SK-N-SH treated with all-trans-retinoic acid at 6 μM for 48 hours (cell line): Measurements from ENCODE around the gene SFI1.

Experiments used
- ATAC-seq: fragments of 200-7000 bp; cut with Tn5 transposase; 3 replicates; pipeline ENCODE4 v1.9.1; 2020; ENCODE audit warnings: mild to moderate bottlenecking, moderate library complexity
- ARNTL ChIP-seq: fragments of 450-650 bp; formaldehyde crosslinking; IDR thresholded peaks from 2 replicates; pipeline ENCODE4 v1.5.0; 2020; ENCODE audit warnings: low read depth, mild to moderate bottlenecking, moderate library complexity, borderline replicate concordance
- CREB5 ChIP-seq: fragments of 250-450 bp; sonication (Bioruptor Pico); IDR thresholded peaks from 2 replicates; pipeline ENCODE4 v1.5.1; 2020; ENCODE audit warnings: low read depth, mild to moderate bottlenecking, moderate library complexity
- CSDC2 ChIP-seq: fragments of 250-450 bp; sonication (Bioruptor Pico); IDR thresholded peaks from 2 replicates; pipeline ENCODE4 v1.5.0; 2020; ENCODE audit warnings: mild to moderate bottlenecking, moderate library complexity
- CSRNP3 ChIP-seq: fragments of 250-450 bp; sonication (Bioruptor Pico); IDR thresholded peaks from 2 replicates; pipeline ENCODE4 v1.5.1; 2021; ENCODE audit warnings: mild to moderate bottlenecking, moderate library complexity
- GLIS3 ChIP-seq: fragments of 250-450 bp; sonication (Bioruptor Pico); IDR thresholded peaks from 2 replicates; pipeline ENCODE4 v1.5.0; 2020; ENCODE audit warnings: mild to moderate bottlenecking, moderate library complexity
- ISL1 ChIP-seq: fragments of 250-450 bp; sonication (Bioruptor Pico); IDR thresholded peaks from 2 replicates; pipeline ENCODE4 v2.1.2; 2022; ENCODE audit warnings: mild to moderate bottlenecking, moderate library complexity
- OSR1 ChIP-seq: fragments of 250-450 bp; sonication (Bioruptor Pico); IDR thresholded peaks from 2 replicates; pipeline ENCODE4 v1.8.0; 2022; ENCODE audit warnings: moderate library complexity, mild to moderate bottlenecking, inconsistent platforms
- PATZ1 ChIP-seq: fragments of 250-450 bp; sonication (Bioruptor Pico); IDR thresholded peaks from 2 replicates; pipeline ENCODE4 v1.8.0; 2020; ENCODE audit warnings: mild to moderate bottlenecking, moderate library complexity, borderline replicate concordance
- POU6F1 ChIP-seq: fragments of 250-450 bp; sonication (Bioruptor Pico); IDR thresholded peaks from 2 replicates; pipeline ENCODE4 v1.8.0; 2021; ENCODE audit warnings: low read depth, mild to moderate bottlenecking, moderate library complexity, borderline replicate concordance
- PPARA ChIP-seq: fragments of 250-450 bp; sonication (Bioruptor Pico); IDR thresholded peaks from 2 replicates; pipeline ENCODE4 v1.5.0; 2020; ENCODE audit warnings: mild to moderate bottlenecking, borderline replicate concordance
- RARB ChIP-seq: fragments of 250-450 bp; sonication (Bioruptor Pico); IDR thresholded peaks from 2 replicates; pipeline ENCODE4 v1.8.0; 2021; ENCODE audit warnings: mild to moderate bottlenecking, moderate library complexity
- SNAI2 ChIP-seq: fragments of 250-450 bp; sonication (Bioruptor Pico); IDR thresholded peaks from 2 replicates; pipeline ENCODE4 v1.5.0; 2020; ENCODE audit warnings: mild to moderate bottlenecking, moderate library complexity
- TCF4 ChIP-seq: fragments of 250-450 bp; sonication (Bioruptor Pico); IDR thresholded peaks from 2 replicates; pipeline ENCODE4 v1.8.0; 2021; ENCODE audit warnings: mild to moderate bottlenecking, moderate library complexity, borderline replicate concordance
- TOX ChIP-seq: fragments of 250-450 bp; sonication (Bioruptor Pico); IDR thresholded peaks from 2 replicates; pipeline ENCODE4 v1.8.0; 2021; ENCODE audit warnings: mild to moderate bottlenecking, moderate library complexity, borderline replicate concordance
- ZC3H10 ChIP-seq: fragments of 250-450 bp; sonication (Bioruptor Pico); IDR thresholded peaks from 2 replicates; pipeline ENCODE4 v1.5.1; 2021; ENCODE audit warnings: mild to moderate bottlenecking, moderate library complexity
- ZFP30 ChIP-seq: fragments of 450-650 bp; formaldehyde crosslinking; IDR thresholded peaks from 2 replicates; pipeline ENCODE4 v1.5.0; 2022; ENCODE audit warnings: mild to moderate bottlenecking, moderate library complexity
- ZNF565 ChIP-seq: fragments of 450-650 bp; formaldehyde crosslinking; conservative IDR thresholded peaks from 2 replicates; pipeline ENCODE4 v1.5.0; 2020; ENCODE audit warnings: low read depth, mild to moderate bottlenecking, moderate library complexity
- ZNF70 ChIP-seq: fragments of 450-650 bp; formaldehyde crosslinking; IDR thresholded peaks from 2 replicates; pipeline ENCODE4 v1.5.0; 2020; ENCODE audit warnings: mild to moderate bottlenecking, moderate library complexity
- ZNF8 ChIP-seq: fragments of 450-650 bp; formaldehyde crosslinking; IDR thresholded peaks from 2 replicates; pipeline ENCODE4 v1.5.0; 2020; ENCODE audit warnings: mild to moderate bottlenecking, moderate library complexity

The SFI1 gene

GRCh38 chr22:31652911-31653684 lies 156.8 kb downstream of the SFI1 start:
- no peak for ATAC-seq
- TF ChIP-seq TOX: no peak
- no peak for TF ChIP-seq TCF4 (CRISPR knock-in tag)
- no peak for TF ChIP-seq RARB (CRISPR knock-in tag)
- no peak for TF ChIP-seq CSRNP3 (CRISPR knock-in tag)
- no peak for TF ChIP-seq CREB5 (CRISPR knock-in tag)

- ATAC-seq: no peak
- TF ChIP-seq PATZ1: no peak
- no peak for TF ChIP-seq ZNF565 (CRISPR knock-in tag)
- no peak for TF ChIP-seq RARB (CRISPR knock-in tag)
- no peak for TF ChIP-seq GLIS3
- no peak for TF ChIP-seq POU6F1 (CRISPR knock-in tag)
- no peak for TF ChIP-seq PPARA (CRISPR knock-in tag)
- no peak for TF ChIP-seq ISL1 (CRISPR knock-in tag)
- no peak for TF ChIP-seq CSRNP3 (CRISPR knock-in tag)
- no peak for TF ChIP-seq ARNTL (CRISPR knock-in tag)
- no peak for TF ChIP-seq OSR1 (CRISPR knock-in tag)
- TF ChIP-seq CREB5 (CRISPR knock-in tag): no peak
- TF ChIP-seq TCF4 (CRISPR knock-in tag): no peak
- TF ChIP-seq CSDC2: no peak
- TF ChIP-seq ZNF70: no peak
- TF ChIP-seq ZC3H10 (CRISPR knock-in tag): no peak
- TF ChIP-seq ZFP30 (CRISPR knock-in tag): no peak
- TF ChIP-seq ZNF8: no peak
- no peak for TF ChIP-seq TOX
- TF ChIP-seq SNAI2: no peak
- TF ChIP-seq, all 23 proteins: peak for 0
These were observed 157.6 kb downstream of the SFI1 start for GRCh38 chr22:31653944-31654343.

GRCh38 chr22:31654408-31654807 lies 158.1 kb downstream of the SFI1 start:
- no peak for ATAC-seq
- TF ChIP-seq ZNF70 (no peak), CSRNP3 (CRISPR knock-in tag) (no peak), POU6F1 (CRISPR knock-in tag) (no peak), CREB5 (CRISPR knock-in tag) (no peak), SNAI2 (no peak), ZNF565 (CRISPR knock-in tag) (no peak), ISL1 (CRISPR knock-in tag) (no peak), ZC3H10 (CRISPR knock-in tag) (no peak)
